Naive thymus-derived CD8-positive, alpha-beta T cell (primary cell): ENCODE data around the gene FLG2. TPM values are rescaled to one million over a fixed set of nuclear protein-coding genes. Genes with fewer than 3 reads are reported as not detected.
"Not testable (repeated sequence)": the region's sequence is repeated elsewhere in the genome, so short reads cannot be mapped to it uniquely, and the experiment has no call there.

Source experiments
- ATAC-seq, 2 donors: fragments of 150-1000 bp; cut with Tn5 transposase in 1 of 2; sonication (Bioruptor Pico), chemical (Tn5 transposase) in 1 of 2; 1 replicate in 1 of 2; 2 replicates in 1 of 2; pipeline ENCODE4 v1.10.0; 2021; ENCODE audit warnings: mild to moderate bottlenecking in 2 of 2, moderate library complexity in 2 of 2
- POLR2A ChIA-PET: fragments of 350-600 bp; sonication (Branson Sonifier 250); formaldehyde crosslinking; loops from one replicate; lab custom pipeline; 2021; ENCODE audit warnings: antibody characterized with exemption; lab: Charles Lee
- DNase-seq, 10 donors: peaks; one replicate each; pipeline versions ENCODE4 v3.0.0 to v3.0.0-alpha.2; 2020 to 2022
- H3K27ac Mint-ChIP-seq, 10 donors: one replicate each; pipeline ENCODE4 v1.8.0; 2020 to 2022; ENCODE audit warnings: mild to moderate bottlenecking in 10 of 10, mixed read lengths in 10 of 10, moderate library complexity in 4 of 10, inconsistent platforms in 1 of 10
- H3K27me3 Mint-ChIP-seq, 5 donors: one replicate each; pipeline ENCODE4 v1.8.0; 2021 to 2022; ENCODE audit warnings: mixed read lengths in 5 of 5
- H3K36me3 Mint-ChIP-seq, 3 donors: one replicate each; pipeline ENCODE4 v1.8.0; 2020 to 2022; ENCODE audit warnings: mixed read lengths in 3 of 3, mild to moderate bottlenecking in 2 of 3, inconsistent platforms in 1 of 3
- H3K4me1 Mint-ChIP-seq, 4 donors: one replicate each; pipeline ENCODE4 v1.8.0; 2021 to 2022; ENCODE audit warnings: mixed read lengths in 4 of 4
- H3K4me3 Mint-ChIP-seq, 10 donors: one replicate each; pipeline ENCODE4 v1.8.0; 2020 to 2022; ENCODE audit warnings: mild to moderate bottlenecking in 10 of 10, mixed read lengths in 10 of 10, moderate library complexity in 6 of 10, inconsistent platforms in 1 of 10
- H3K9me3 Mint-ChIP-seq, 9 donors: one replicate each; pipeline ENCODE4 v1.8.0; 2020 to 2022; ENCODE audit warnings: mixed read lengths in 9 of 9, mild to moderate bottlenecking in 3 of 9, inconsistent platforms in 1 of 9, moderate library complexity in 1 of 9
- polyA plus RNA-seq, 3 donors: library from polyadenylated mRNA; unstranded; fragments of 300-500 nt; fragmentation: Illumina TruSeq; gene quantifications; one replicate each; pipeline ENCODE4 v1.2.3, GENCODE V29; 2021
- total RNA-seq, 8 experiments: library from RNA in 2 of 8; stranded (reverse) in 2 of 8; gene quantifications; one replicate each; pipeline ENCODE4 v1.2.3 and lab custom pipeline; 2021 to 2026

Gene FLG2
- total and polyA plus RNA-seq, 5 experiments from 2014 or later: 0.01 to 0.10 TPM; not detected in 3

- peaks cover 0 to 49% (median 2%) of the 10 kb centered on the region in 3 donors for H3K36me3 Mint-ChIP-seq
Observed at GRCh38 chr1:152308758-152309157, 51.0 kb downstream of the FLG2 start.

GRCh38 chr1:152307970-152308369 is 51.8 kb downstream of the FLG2 start:
- DNase-seq, POLR2A ChIA-PET, H3K4me1 Mint-ChIP-seq, H3K4me3 Mint-ChIP-seq, ATAC-seq: not testable (repeated sequence)
- H3K36me3 Mint-ChIP-seq: peaks cover 0 to 48% (median 2%) of the 10 kb centered on the region in 3 donors
- peaks cover 0 to 24% (median 2%) of the 10 kb centered on the region in 5 donors for H3K27me3 Mint-ChIP-seq
- peak overlapping the region in 1 of 10 donors; percentile 31 for H3K27ac Mint-ChIP-seq
- H3K9me3 Mint-ChIP-seq: peaks cover 0 to 64% (median 3%) of the 10 kb centered on the region in 9 donors

More at GRCh38 chr1:152308758-152309157, 51.0 kb downstream of the FLG2 start:
- DNase-seq, ATAC-seq, POLR2A ChIA-PET, H3K4me1 Mint-ChIP-seq, H3K4me3 Mint-ChIP-seq: not testable (repeated sequence)
- peak overlapping the region in 2 of 10 donors; percentile 31 to 71 for H3K27ac Mint-ChIP-seq
- H3K27me3 Mint-ChIP-seq: peaks cover 0 to 30% (median 2%) of the 10 kb centered on the region in 5 donors
- peaks cover 0 to 64% (median 3%) of the 10 kb centered on the region in 9 donors for H3K9me3 Mint-ChIP-seq

GRCh38 chr1:152306123-152306522 is 53.7 kb downstream of the FLG2 start:
- H3K4me1 Mint-ChIP-seq, H3K27ac Mint-ChIP-seq, ATAC-seq: not testable (repeated sequence)

GRCh38 chr1:152304773-152305172 is 55.0 kb downstream of the FLG2 start:
- H3K27ac Mint-ChIP-seq, ATAC-seq, POLR2A ChIA-PET, DNase-seq, H3K4me3 Mint-ChIP-seq, H3K4me1 Mint-ChIP-seq: not testable (repeated sequence)
- peaks cover 0 to 36% (median 2%) of the 10 kb centered on the region in 3 donors for H3K36me3 Mint-ChIP-seq
- peaks cover 0 to 20% (median 2%) of the 10 kb centered on the region in 5 donors for H3K27me3 Mint-ChIP-seq
- peaks cover 0 to 56% (median 2%) of the 10 kb centered on the region in 9 donors for H3K9me3 Mint-ChIP-seq

More at GRCh38 chr1:152306123-152306522, 53.7 kb downstream of the FLG2 start:
- H3K4me3 Mint-ChIP-seq, POLR2A ChIA-PET, DNase-seq: not testable (repeated sequence)
- peaks cover 0 to 50% (median 2%) of the 10 kb centered on the region in 3 donors for H3K36me3 Mint-ChIP-seq
- peaks cover 0 to 23% (median 0%) of the 10 kb centered on the region in 5 donors for H3K27me3 Mint-ChIP-seq
- H3K9me3 Mint-ChIP-seq: peaks cover 0 to 65% (median 0%) of the 10 kb centered on the region in 9 donors

- Mint-ChIP-seq H3K36me3 (peaks cover 0 to 21% (median 2%) of the 10 kb centered on the region in 3 donors), H3K9me3 (peaks cover 0 to 54% (median 1%) of the 10 kb centered on the region in 9 donors)
- H3K4me1 Mint-ChIP-seq, H3K27me3 Mint-ChIP-seq, ATAC-seq, POLR2A ChIA-PET, H3K4me3 Mint-ChIP-seq, H3K27ac Mint-ChIP-seq: not testable (repeated sequence)
- DNase-seq: peak in 1 of 10 donors; percentile 19
Observed at GRCh38 chr1:152303139-152303872, 56.5 kb downstream of the FLG2 start.

Other genes with a start within 250 kb of the FLG2 start
- gene TCHH, start 244.6 kb downstream of the FLG2 start, total RNA-seq: not detected
- gene TCHH, start 244.6 kb downstream of the FLG2 start, polyA plus RNA-seq: not detected
- not detected for gene RPTN, start 200.8 kb downstream of the FLG2 start, total RNA-seq
- gene RPTN, start 200.8 kb downstream of the FLG2 start, polyA plus RNA-seq: not detected
- gene HRNR, start 135.8 kb downstream of the FLG2 start, total RNA-seq: under 1 TPM in 1 of 2 experiments, not detected in 1; 0.10 TPM
- under 1 TPM in 1 of 3 donors, not detected in 2; 0.03 TPM for gene HRNR, start 135.8 kb downstream of the FLG2 start, polyA plus RNA-seq
- gene FLG, start 34.8 kb downstream of the FLG2 start, total RNA-seq: under 1 TPM in 1 of 2 experiments, not detected in 1; 0.16 TPM
- not detected for gene FLG, start 34.8 kb downstream of the FLG2 start, polyA plus RNA-seq
- not detected for gene CRNN, start 54.3 kb upstream of the FLG2 start, total RNA-seq
- not detected for gene CRNN, start 54.3 kb upstream of the FLG2 start, polyA plus RNA-seq
- gene LCE5A, start 150.8 kb upstream of the FLG2 start, total RNA-seq: not detected
- not detected for gene LCE5A, start 150.8 kb upstream of the FLG2 start, polyA plus RNA-seq
- gene CRCT1, start 154.5 kb upstream of the FLG2 start, total RNA-seq: not detected
- gene CRCT1, start 154.5 kb upstream of the FLG2 start, polyA plus RNA-seq: not detected
- gene LCE3E, start 206.8 kb upstream of the FLG2 start, total RNA-seq: not detected
- gene LCE3E, start 206.8 kb upstream of the FLG2 start, polyA plus RNA-seq: not detected
- not detected for gene LCE3D, start 220.5 kb upstream of the FLG2 start, total RNA-seq
- not detected for gene LCE3D, start 220.5 kb upstream of the FLG2 start, polyA plus RNA-seq
- gene LCE3C, start 240.2 kb upstream of the FLG2 start, total RNA-seq: not detected
- gene LCE3C, start 240.2 kb upstream of the FLG2 start, polyA plus RNA-seq: not detected